ENCODE results near the gene DMXL1.

- TF ChIP-seq RAD21 (IDR thresholded peaks at IDR 0.05; ENCODE audit: low read depth), result no peak
- TF ChIP-seq NFIC (IDR thresholded peaks at IDR 0.05), result no peak
Measured at GRCh38 chr5:119207105-119207504, 136.2 kb downstream of the DMXL1 start.

All from Ishikawa (cell line).